ENCODE results near the gene SLC17A5.

SLC17A5 gene

DNA sequence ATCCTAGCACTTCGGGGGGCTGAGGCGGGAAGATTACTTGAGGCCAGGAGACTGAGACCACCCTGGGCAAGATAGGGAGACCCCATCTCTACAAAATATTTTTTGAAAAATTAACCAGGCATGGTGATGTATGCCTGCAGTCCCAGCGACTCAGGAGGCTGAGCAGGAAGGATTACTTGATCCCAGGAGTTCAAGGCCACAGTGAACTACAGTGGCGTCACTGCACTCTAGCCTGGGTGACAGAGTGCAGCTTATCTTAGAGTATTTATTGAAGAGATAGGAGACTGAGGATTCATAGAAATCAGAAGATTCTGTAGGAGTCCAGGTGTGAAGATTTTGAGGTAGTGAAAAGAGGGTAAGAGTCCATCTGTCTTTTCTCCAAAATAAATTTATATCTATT is 45.0 kb downstream of the SLC17A5 start:
- no peak for TF ChIP-seq EZH2 (IDR thresholded peaks at IDR 0.05; ENCODE audit: borderline replicate concordance, low read depth, low read length, severe bottlenecking)
- TF ChIP-seq, protein P1, sequence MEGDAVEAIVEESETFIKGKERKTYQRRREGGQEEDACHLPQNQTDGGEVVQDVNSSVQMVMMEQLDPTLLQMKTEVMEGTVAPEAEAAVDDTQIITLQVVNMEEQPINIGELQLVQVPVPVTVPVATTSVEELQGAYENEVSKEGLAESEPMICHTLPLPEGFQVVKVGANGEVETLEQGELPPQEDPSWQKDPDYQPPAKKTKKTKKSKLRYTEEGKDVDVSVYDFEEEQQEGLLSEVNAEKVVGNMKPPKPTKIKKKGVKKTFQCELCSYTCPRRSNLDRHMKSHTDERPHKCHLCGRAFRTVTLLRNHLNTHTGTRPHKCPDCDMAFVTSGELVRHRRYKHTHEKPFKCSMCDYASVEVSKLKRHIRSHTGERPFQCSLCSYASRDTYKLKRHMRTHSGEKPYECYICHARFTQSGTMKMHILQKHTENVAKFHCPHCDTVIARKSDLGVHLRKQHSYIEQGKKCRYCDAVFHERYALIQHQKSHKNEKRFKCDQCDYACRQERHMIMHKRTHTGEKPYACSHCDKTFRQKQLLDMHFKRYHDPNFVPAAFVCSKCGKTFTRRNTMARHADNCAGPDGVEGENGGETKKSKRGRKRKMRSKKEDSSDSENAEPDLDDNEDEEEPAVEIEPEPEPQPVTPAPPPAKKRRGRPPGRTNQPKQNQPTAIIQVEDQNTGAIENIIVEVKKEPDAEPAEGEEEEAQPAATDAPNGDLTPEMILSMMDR (IDR thresholded peaks at IDR 0.05; ENCODE audit: borderline replicate concordance, extremely low read depth, low read length, poor library complexity, severe bottlenecking), result no peak
- Histone ChIP-seq H4K20me1 (ENCODE audit: insufficient read depth, low read length) (no peaks in the 10 kb centered on the region), H3K4me2 (ENCODE audit: insufficient read depth, low read length) (no peak overlapping the region), H3K36me3 (ENCODE audit: insufficient read depth, low read length) (peaks cover 18% of the 10 kb centered on the region), H3K4me3 (ENCODE audit: low read depth in 1 of 2, low read length in 2 of 2) (no peak overlapping the region), H3K79me2 (ENCODE audit: insufficient read depth, low read length) (no peaks in the 10 kb centered on the region), H2AFZ (ENCODE audit: low read depth, low read length) (no peak overlapping the region), H3K4me1 (ENCODE audit: insufficient read depth, low read length) (no peaks in the 10 kb centered on the region), H3K27me3 (ENCODE audit: insufficient read depth, low read length, poor library complexity) (no peaks in the 10 kb centered on the region), H3K9me3 (ENCODE audit: insufficient read depth, low read length, severe bottlenecking) (no peaks in the 10 kb centered on the region), H3K9ac (ENCODE audit: low read depth, low read length) (no peak overlapping the region), H3K27ac (ENCODE audit: low read length) (no peak overlapping the region)
- no peak for ATAC-seq (ENCODE audit: insufficient read depth, low read depth)
- no peak for DNase-seq

DNA sequence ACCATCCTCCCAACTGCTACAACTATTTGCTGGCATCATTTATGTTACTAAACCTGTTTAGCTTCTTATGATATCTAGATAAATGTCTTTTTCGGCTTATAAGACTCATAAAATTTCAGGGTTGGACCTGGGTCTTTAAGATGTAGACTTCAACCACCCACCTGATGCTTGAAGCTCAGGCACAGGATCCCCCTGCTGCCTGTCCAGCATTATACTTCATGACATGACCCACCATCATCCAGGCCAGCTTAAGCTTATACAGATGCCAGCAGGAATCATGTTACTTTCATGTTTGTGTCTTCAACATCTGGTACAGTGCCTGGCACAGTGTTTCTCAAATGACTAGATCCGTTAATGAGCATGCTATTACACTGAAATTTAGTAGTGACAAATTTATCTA is 47.4 kb downstream of the SLC17A5 start:
- no peaks in the 10 kb centered on the region for H3K27me3 ChIP-seq (ENCODE audit: insufficient read depth, low read length, poor library complexity)
- H3K4me1 ChIP-seq (ENCODE audit: insufficient read depth, low read length), result no peaks in the 10 kb centered on the region
- H3K79me2 ChIP-seq (ENCODE audit: insufficient read depth, low read length), result no peaks in the 10 kb centered on the region
- H3K4me2 ChIP-seq (ENCODE audit: insufficient read depth, low read length), result no peak overlapping the region
- no peak overlapping the region for H3K4me3 ChIP-seq (ENCODE audit: low read depth in 1 of 2, low read length in 2 of 2)
- ATAC-seq (ENCODE audit: insufficient read depth, low read depth), result no peak
- no peak overlapping the region for H3K27ac ChIP-seq (ENCODE audit: low read length)
- no peak for TF ChIP-seq EZH2 (IDR thresholded peaks at IDR 0.05; ENCODE audit: borderline replicate concordance, low read depth, low read length, severe bottlenecking)
- no peaks in the 10 kb centered on the region for H4K20me1 ChIP-seq (ENCODE audit: insufficient read depth, low read length)
- no peak overlapping the region for H2AFZ ChIP-seq (ENCODE audit: low read depth, low read length)
- H3K36me3 ChIP-seq (ENCODE audit: insufficient read depth, low read length), result peaks cover 14% of the 10 kb centered on the region
- no peak for DNase-seq
- no peaks in the 10 kb centered on the region for H3K9me3 ChIP-seq (ENCODE audit: insufficient read depth, low read length, severe bottlenecking)
- H3K9ac ChIP-seq (ENCODE audit: low read depth, low read length), result no peak overlapping the region

DNA sequence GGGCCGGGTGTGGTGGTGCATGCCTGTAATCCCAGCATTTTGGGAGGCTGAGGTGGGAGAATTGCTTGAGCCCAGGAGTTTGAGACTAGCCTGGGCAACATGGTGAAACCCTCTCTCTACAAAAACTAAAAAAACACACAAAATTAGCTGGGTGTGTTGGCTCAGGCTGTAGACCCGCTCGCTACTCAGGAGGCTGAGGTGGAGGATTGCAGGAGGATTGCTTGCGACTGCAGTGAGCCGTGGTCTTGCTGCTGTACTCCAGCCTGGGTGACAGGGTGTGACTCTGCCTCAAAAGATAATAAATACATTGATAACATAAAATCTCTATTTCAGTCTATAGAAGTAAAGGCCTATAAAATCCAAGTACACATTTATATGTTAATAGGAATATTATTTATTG is 49.3 kb downstream of the SLC17A5 start:
- DNase-seq (no peak), ATAC-seq (ENCODE audit: insufficient read depth, low read depth) (no peak)
- H3K27me3 ChIP-seq (ENCODE audit: insufficient read depth, low read length, poor library complexity), result no peaks in the 10 kb centered on the region
- H3K9me3 ChIP-seq (ENCODE audit: insufficient read depth, low read length, severe bottlenecking), result no peaks in the 10 kb centered on the region
- no peaks in the 10 kb centered on the region for H3K4me1 ChIP-seq (ENCODE audit: insufficient read depth, low read length)
- H2AFZ ChIP-seq (ENCODE audit: low read depth, low read length), result no peak overlapping the region
- peaks cover 18% of the 10 kb centered on the region for H3K36me3 ChIP-seq (ENCODE audit: insufficient read depth, low read length)
- no peaks in the 10 kb centered on the region for H4K20me1 ChIP-seq (ENCODE audit: insufficient read depth, low read length)
- TF ChIP-seq, protein P1 (IDR thresholded peaks at IDR 0.05; ENCODE audit: borderline replicate concordance, extremely low read depth, low read length, poor library complexity, severe bottlenecking), result no peak
- no peak for TF ChIP-seq EZH2 (IDR thresholded peaks at IDR 0.05; ENCODE audit: borderline replicate concordance, low read depth, low read length, severe bottlenecking)
- H3K27ac ChIP-seq (ENCODE audit: low read length), result no peak overlapping the region
- no peak overlapping the region for H3K4me2 ChIP-seq (ENCODE audit: insufficient read depth, low read length)
- H3K4me3 ChIP-seq (ENCODE audit: low read depth in 1 of 2, low read length in 2 of 2), result no peak overlapping the region
- no peak overlapping the region for H3K9ac ChIP-seq (ENCODE audit: low read depth, low read length)
- H3K79me2 ChIP-seq (ENCODE audit: insufficient read depth, low read length), result no peaks in the 10 kb centered on the region

DNA sequence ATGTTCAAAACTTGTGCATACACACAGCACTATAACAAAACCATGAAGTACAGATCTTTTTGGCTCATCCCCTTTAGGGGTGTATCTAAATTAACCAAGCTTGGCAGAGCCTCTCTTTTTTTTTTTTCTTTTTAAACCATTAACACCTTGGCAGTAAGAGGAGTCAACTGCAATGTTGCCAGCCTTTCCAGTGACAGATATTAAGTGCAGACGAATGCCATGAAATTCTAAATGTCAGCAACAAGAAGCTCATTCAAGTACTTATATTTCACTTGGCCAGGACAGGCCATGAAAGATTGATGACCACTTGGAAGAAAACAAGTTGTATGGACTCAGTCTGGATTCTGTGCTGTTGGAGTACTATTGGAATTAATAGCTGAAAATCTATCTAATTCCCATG is 49.8 kb downstream of the SLC17A5 start:
- no peak overlapping the region for H3K27ac ChIP-seq (ENCODE audit: low read length)
- TF ChIP-seq, protein P1 (IDR thresholded peaks at IDR 0.05; ENCODE audit: borderline replicate concordance, extremely low read depth, low read length, poor library complexity, severe bottlenecking), result no peak
- no peak for TF ChIP-seq EZH2 (IDR thresholded peaks at IDR 0.05; ENCODE audit: borderline replicate concordance, low read depth, low read length, severe bottlenecking)
- no peaks in the 10 kb centered on the region for H3K79me2 ChIP-seq (ENCODE audit: insufficient read depth, low read length)
- peaks cover 18% of the 10 kb centered on the region for H3K36me3 ChIP-seq (ENCODE audit: insufficient read depth, low read length)
- ATAC-seq (ENCODE audit: insufficient read depth, low read depth), result no peak
- H2AFZ ChIP-seq (ENCODE audit: low read depth, low read length), result no peak overlapping the region
- H3K27me3 ChIP-seq (ENCODE audit: insufficient read depth, low read length, poor library complexity), result no peaks in the 10 kb centered on the region
- no peak overlapping the region for H3K4me2 ChIP-seq (ENCODE audit: insufficient read depth, low read length)
- no peaks in the 10 kb centered on the region for H3K9me3 ChIP-seq (ENCODE audit: insufficient read depth, low read length, severe bottlenecking)
- no peaks in the 10 kb centered on the region for H4K20me1 ChIP-seq (ENCODE audit: insufficient read depth, low read length)
- H3K9ac ChIP-seq (ENCODE audit: low read depth, low read length), result no peak overlapping the region
- no peak overlapping the region for H3K4me3 ChIP-seq (ENCODE audit: low read depth in 1 of 2, low read length in 2 of 2)
- H3K4me1 ChIP-seq (ENCODE audit: insufficient read depth, low read length), result no peaks in the 10 kb centered on the region
- DNase-seq, result no peak
